ENCODE data around the gene CIITA.

DNA sequence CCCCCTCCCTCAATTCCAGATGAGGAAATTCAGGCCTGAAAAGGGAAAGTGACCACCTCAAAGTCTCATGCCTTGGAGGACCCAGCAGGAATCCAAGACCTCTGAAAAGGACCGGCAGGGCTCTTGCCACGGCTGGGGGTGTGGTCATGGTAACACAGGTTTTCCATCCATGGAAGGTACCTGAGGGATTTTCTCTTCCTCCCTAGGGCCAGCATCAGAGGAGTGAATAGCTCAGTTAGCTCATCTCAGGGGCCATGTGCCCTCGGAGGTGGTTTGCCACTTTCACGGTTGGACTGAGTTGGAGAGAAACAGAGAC lies 1.3 kb downstream of the CIITA start:
- TF ChIP-seq, protein P1, sequence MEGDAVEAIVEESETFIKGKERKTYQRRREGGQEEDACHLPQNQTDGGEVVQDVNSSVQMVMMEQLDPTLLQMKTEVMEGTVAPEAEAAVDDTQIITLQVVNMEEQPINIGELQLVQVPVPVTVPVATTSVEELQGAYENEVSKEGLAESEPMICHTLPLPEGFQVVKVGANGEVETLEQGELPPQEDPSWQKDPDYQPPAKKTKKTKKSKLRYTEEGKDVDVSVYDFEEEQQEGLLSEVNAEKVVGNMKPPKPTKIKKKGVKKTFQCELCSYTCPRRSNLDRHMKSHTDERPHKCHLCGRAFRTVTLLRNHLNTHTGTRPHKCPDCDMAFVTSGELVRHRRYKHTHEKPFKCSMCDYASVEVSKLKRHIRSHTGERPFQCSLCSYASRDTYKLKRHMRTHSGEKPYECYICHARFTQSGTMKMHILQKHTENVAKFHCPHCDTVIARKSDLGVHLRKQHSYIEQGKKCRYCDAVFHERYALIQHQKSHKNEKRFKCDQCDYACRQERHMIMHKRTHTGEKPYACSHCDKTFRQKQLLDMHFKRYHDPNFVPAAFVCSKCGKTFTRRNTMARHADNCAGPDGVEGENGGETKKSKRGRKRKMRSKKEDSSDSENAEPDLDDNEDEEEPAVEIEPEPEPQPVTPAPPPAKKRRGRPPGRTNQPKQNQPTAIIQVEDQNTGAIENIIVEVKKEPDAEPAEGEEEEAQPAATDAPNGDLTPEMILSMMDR (IDR thresholded peaks at IDR 0.05): no peak
- no peak for TF ChIP-seq ZFX (IDR thresholded peaks at IDR 0.05; ENCODE audit: borderline replicate concordance)
